Measurements from ENCODE around the gene NEO1.

The NEO1 gene

DNA sequence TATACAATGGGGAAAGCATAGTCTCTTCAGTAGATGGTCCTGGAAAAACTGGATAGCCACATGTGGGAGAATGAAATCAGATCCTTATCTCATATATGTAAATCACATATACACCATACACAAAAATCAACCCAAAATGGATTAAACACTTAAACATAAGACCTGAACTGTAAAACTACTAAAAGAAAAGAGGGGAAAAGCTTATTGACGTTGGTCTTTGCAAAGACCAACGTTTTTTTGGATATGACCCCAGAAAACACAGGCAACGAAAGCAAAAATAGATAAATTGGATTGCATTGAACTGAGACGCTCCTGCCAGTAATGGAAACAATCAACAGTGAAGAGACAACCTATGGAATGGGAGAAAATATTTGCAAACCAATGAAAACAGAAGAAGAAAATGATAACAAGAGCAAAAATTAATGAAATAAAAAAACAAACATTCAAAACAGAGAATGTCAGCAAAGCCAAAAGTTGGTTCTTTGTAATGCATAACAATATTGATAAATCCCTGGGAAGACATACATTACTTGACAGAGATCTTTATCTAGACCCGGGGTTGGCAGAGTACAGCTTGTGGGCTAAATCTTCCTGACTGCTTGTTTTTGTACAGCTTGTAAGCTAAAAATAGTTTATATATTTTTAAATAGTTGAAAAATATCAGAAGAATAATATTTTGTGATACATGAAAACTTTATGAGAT lies 86.9 kb downstream of the NEO1 start:
- no peaks in the 10 kb centered on the region for H3K27me3 ChIP-seq (ENCODE audit: control insufficient read depth, low read length)
- TF ChIP-seq, protein P1, sequence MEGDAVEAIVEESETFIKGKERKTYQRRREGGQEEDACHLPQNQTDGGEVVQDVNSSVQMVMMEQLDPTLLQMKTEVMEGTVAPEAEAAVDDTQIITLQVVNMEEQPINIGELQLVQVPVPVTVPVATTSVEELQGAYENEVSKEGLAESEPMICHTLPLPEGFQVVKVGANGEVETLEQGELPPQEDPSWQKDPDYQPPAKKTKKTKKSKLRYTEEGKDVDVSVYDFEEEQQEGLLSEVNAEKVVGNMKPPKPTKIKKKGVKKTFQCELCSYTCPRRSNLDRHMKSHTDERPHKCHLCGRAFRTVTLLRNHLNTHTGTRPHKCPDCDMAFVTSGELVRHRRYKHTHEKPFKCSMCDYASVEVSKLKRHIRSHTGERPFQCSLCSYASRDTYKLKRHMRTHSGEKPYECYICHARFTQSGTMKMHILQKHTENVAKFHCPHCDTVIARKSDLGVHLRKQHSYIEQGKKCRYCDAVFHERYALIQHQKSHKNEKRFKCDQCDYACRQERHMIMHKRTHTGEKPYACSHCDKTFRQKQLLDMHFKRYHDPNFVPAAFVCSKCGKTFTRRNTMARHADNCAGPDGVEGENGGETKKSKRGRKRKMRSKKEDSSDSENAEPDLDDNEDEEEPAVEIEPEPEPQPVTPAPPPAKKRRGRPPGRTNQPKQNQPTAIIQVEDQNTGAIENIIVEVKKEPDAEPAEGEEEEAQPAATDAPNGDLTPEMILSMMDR (IDR thresholded peaks at IDR 0.05; ENCODE audit: low read depth, low read length, poor library complexity, severe bottlenecking) = no peak
- TF ChIP-seq EZH2phosphoT487 (IDR thresholded peaks at IDR 0.05; ENCODE audit: borderline replicate concordance, low read length) = no peak
- no peaks in the 10 kb centered on the region for H3F3A ChIP-seq (ENCODE audit: control insufficient read depth, insufficient read depth)
- no peaks in the 10 kb centered on the region for H3K79me2 ChIP-seq (ENCODE audit: control insufficient read depth, low read length)
- no peaks in the 10 kb centered on the region for H3K36me3 ChIP-seq (ENCODE audit: control insufficient read depth, low read length)
- H3K4me1 ChIP-seq (ENCODE audit: control insufficient read depth, low read length) = no peaks in the 10 kb centered on the region
- H4K20me1 ChIP-seq (ENCODE audit: control insufficient read depth, insufficient read depth, low read depth, low read length) = no peaks in the 10 kb centered on the region
- no peaks in the 10 kb centered on the region for H3K9me3 ChIP-seq (ENCODE audit: control insufficient read depth, insufficient read depth, low read length)
- H3K27ac ChIP-seq (ENCODE audit: low read depth, low read length) = no peak overlapping the region
- H3K9me2 ChIP-seq (replicated peaks; ENCODE audit: control insufficient read depth, low read length) = no peaks in the 10 kb centered on the region
- no peak overlapping the region for H3K4me2 ChIP-seq (ENCODE audit: low read length)
- no peak overlapping the region for H3K4me3 ChIP-seq (ENCODE audit: low read length)

DNA sequence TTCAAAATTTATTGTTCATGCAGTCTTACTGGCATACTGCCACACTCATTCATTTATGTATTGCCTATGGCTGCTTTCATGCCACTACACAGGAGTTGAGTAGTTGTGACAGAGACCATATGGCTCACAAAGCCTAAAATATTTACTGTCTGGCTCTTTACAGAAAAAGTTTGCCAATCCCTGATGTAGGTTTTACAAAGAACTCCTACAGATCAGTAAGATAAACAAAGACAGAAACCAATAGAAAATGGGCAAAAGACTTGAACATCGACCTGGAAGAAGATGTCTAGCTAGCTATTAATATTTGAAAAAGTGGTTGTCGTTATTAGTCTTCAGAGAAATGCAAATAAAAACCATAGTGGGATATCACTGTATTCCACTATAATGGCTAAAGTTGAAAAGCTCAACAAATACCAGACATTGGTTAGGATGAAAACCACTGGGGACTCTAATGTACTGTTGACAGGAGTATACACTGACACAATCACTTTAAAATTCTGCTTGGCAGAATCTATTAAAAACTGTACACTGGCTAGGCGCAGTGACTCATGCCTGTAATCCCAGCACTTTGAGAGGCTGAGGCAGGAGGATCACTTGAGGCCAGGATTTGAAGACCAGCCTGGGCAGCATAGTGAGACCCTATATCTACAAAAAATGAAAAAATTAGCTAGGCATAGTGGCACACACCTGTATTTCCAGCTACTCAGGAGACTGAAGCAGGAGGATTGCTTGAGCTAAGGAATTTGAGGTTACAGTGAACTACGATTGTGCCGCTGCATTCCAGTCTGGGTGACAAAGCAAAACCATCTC lies 87.7 kb downstream of the NEO1 start:
- no peaks in the 10 kb centered on the region for H3K36me3 ChIP-seq (ENCODE audit: control insufficient read depth, low read length)
- H3K9me2 ChIP-seq (replicated peaks; ENCODE audit: control insufficient read depth, low read length) = no peaks in the 10 kb centered on the region
- no peak overlapping the region for H3K27ac ChIP-seq (ENCODE audit: low read depth, low read length)
- H3K4me3 ChIP-seq (ENCODE audit: low read length) = no peak overlapping the region
- no peak for TF ChIP-seq EZH2phosphoT487 (IDR thresholded peaks at IDR 0.05; ENCODE audit: borderline replicate concordance, low read length)
- TF ChIP-seq, protein P1 (IDR thresholded peaks at IDR 0.05; ENCODE audit: low read depth, low read length, poor library complexity, severe bottlenecking) = no peak
- H3F3A ChIP-seq (ENCODE audit: control insufficient read depth, insufficient read depth) = no peaks in the 10 kb centered on the region
- H4K20me1 ChIP-seq (ENCODE audit: control insufficient read depth, insufficient read depth, low read depth, low read length) = no peaks in the 10 kb centered on the region
- no peaks in the 10 kb centered on the region for H3K4me1 ChIP-seq (ENCODE audit: control insufficient read depth, low read length)
- H3K9me3 ChIP-seq (ENCODE audit: control insufficient read depth, insufficient read depth, low read length) = no peaks in the 10 kb centered on the region
- H3K79me2 ChIP-seq (ENCODE audit: control insufficient read depth, low read length) = no peaks in the 10 kb centered on the region
- no peak overlapping the region for H3K4me2 ChIP-seq (ENCODE audit: low read length)
- H3K27me3 ChIP-seq (ENCODE audit: control insufficient read depth, low read length) = no peaks in the 10 kb centered on the region; the same call in 1 of the 2 replicates

DNA sequence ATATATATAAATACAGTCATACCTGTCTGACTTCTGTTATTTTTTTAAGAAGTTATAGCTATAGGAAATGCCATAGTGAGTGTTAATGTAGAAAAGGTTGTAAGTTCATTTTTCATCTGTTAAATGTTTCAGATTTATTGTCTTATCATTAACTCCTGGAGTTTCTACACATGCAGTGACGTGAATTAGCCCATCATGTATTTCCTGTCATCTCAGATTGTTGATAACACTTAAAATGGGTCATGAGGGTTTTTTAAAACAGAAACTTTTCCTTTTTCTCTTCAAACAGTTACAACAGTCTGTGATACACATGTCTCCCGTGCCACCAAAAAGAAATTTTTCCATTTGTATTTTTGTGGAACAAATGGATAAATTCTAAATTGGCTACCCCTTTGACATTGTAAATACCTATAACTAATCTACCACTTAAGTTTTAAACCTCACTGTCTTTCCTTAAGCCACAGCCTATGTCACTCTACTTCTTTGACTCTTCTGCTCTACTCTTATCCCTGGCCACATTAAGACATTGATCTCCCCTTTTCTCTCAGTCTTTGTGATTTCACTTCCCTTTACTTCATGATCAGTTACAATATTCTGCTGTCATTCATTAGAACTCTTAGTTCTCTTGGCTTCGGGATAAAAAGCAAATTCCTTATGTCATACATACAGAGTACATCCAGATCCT lies 89.1 kb downstream of the NEO1 start:
- Histone ChIP-seq H3K9me3 (ENCODE audit: control insufficient read depth, insufficient read depth, low read length) (no peaks in the 10 kb centered on the region), H3K4me3 (ENCODE audit: low read length) (no peak overlapping the region), H3K9me2 (replicated peaks; ENCODE audit: control insufficient read depth, low read length) (no peaks in the 10 kb centered on the region), H4K20me1 (ENCODE audit: control insufficient read depth, insufficient read depth, low read depth, low read length) (no peaks in the 10 kb centered on the region), H3F3A (ENCODE audit: control insufficient read depth, insufficient read depth) (no peaks in the 10 kb centered on the region), H3K4me2 (ENCODE audit: low read length) (no peak overlapping the region), H3K27ac (ENCODE audit: low read depth, low read length) (no peak overlapping the region), H3K4me1 (ENCODE audit: control insufficient read depth, low read length) (no peaks in the 10 kb centered on the region), H3K79me2 (ENCODE audit: control insufficient read depth, low read length) (no peaks in the 10 kb centered on the region), H3K27me3 (ENCODE audit: control insufficient read depth, low read length) (peaks cover under 1% of the 10 kb centered on the region; the same call in 1 of the 2 replicates), H3K36me3 (ENCODE audit: control insufficient read depth, low read length) (no peaks in the 10 kb centered on the region)
- TF ChIP-seq, protein P1 (IDR thresholded peaks at IDR 0.05; ENCODE audit: low read depth, low read length, poor library complexity, severe bottlenecking) = no peak
- no peak for TF ChIP-seq EZH2phosphoT487 (IDR thresholded peaks at IDR 0.05; ENCODE audit: borderline replicate concordance, low read length)
